HG03457 (cell line): Measurements from ENCODE around the gene ZNF469.
"Not testable (repeated sequence)": the region's sequence is repeated elsewhere in the genome, so short reads cannot be mapped to it uniquely, and the experiment has no call there.

Experiments used
- ATAC-seq: cut with Tn5 transposase; IDR thresholded peaks from one replicate; pipeline ENCODE4 v1.9.1; 2021; ENCODE audit warnings: moderate number of reproducible peaks; ENCODE audit not compliant: unreplicated experiment

The ZNF469 gene

DNA sequence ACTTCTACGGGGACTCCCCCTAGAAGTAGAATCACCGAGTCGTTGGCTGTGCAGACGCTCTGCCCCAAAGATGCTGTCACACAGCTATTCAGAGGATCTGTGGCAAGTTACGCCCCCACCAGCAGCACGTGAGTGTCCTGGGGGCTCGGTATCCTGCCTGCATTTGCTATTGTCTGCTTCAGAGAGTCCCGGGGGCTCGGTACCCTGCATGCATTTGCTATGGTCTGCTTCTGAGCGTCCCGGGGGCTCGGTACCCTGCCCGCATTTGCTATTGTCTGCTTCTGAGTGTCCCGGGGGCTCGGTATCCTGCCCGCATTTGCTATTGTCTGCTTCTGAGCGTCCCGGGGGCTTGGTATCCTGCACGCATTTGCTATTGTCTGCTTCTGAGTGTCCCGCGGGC lies 23.8 kb upstream of the ZNF469 start:
- no peak for ATAC-seq

DNA sequence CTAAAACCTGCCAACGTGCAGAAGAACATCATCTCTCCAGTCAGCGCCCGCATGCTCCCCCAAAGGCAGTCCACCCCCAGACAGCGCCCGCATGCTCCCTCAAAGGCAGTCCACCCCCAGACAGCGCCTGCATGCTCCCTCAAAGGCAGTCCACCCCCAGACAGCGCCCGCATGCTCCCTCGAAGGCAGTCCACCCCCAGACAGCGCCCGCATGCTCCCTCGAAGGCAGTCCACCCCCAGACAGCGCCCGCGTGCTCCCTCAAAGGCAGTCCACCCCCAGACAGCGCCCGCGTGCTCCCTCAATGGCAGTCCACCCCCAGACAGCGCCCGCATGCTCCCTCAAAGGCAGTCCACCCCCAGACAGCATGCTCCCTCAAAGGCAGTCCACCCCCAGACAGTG lies 22.4 kb upstream of the ZNF469 start:
- ATAC-seq, result not testable (repeated sequence)

DNA sequence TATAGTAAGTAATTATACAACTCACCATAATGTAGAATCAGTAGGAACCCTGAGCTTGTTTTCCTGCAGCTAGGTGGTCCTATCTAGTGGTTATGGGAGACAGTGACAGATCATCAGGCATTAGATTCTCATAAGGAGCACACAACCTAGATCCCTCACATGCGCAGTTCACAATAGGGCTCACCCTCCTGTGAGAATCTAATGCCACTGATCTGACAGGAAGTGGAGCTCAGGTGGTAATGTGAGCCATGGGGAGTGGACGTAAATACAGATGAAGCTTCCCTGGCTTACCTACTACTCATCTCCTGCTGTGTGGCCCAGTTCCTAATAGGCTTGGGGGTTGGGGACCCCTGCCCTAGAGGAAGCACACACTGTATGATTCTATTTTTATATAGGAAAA lies 21.8 kb upstream of the ZNF469 start:
- ATAC-seq, result no peak

DNA sequence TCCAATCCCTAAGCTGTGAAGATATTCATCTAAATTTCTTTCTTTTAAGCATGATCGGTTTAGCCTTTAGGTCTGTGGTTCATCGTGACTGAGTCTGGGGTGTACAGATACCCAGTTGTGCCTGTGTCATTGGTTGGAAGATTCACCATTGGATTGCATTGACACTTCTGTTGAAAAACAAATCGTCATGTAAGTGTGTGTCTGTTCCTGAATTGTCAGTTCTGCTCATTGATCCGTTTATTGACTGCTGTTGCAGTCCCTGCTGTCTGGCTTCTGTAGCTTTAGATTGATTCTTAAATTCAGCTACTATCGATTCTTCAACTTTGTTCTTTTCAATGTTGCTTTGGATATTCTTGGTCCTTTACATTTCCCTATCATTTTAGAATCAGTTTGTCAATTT lies 21.0 kb upstream of the ZNF469 start:
- no peak for ATAC-seq

DNA sequence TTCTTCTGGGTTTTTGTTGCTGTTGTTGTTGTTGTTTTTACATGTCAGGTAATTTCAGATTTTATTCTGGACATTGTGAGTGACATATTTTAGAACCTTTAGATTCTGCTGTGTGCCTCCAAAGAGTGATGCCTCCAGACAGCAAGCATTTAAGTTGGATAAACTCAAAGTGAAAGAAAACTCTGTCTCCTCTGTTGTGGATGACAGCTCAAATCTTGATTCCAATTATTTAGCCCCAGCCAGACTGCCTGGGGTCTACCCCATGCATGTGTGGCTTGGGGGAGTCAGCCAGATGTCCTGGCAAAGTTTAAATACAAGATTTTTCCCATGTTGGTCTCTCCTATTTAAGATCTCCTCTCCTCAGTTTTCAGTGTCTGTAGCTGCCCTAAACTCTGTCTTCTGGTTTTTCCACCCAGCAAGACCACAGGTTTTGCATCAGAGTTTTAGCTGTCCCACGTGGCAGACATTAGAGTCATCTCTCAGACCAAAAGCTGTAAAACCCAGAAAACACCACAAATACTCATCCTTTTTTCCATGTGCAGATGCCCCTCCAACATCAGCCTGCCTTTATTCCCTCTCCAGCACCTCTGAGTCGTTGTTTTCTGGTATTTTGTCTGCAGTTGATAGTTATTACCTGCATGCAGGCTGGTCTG lies 19.4 kb upstream of the ZNF469 start:
- no peak for ATAC-seq

DNA sequence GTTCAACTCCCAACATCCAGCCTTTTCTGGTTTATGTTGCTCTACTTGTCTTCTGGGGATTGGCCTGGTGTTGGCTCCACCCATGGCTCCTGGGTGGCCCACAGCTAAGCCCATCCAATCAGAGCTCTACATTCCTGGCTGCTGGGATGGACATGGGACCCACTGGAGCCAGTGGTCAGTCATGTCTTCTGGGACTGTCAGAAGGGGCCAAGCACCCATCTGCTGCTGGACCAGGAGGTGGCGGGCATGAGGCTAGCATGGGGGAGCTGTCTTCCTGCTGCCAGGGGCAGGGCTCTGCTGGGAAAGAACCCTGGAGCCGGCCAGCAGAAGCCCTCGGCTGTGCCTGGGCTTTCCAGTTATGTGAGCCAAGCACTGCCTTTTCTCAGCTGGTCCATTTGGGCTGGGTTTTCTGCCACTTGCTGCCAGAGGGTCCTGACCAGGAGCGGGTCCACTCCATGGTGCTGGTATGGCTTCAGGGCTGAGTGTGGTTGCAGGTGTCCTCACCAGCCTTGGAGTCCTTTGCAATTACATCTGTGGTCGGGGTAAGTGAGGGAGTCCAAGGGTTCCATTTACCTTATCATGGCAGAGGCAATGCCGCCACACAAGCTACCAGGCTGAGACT lies 17.4 kb upstream of the ZNF469 start:
- no peak for ATAC-seq

DNA sequence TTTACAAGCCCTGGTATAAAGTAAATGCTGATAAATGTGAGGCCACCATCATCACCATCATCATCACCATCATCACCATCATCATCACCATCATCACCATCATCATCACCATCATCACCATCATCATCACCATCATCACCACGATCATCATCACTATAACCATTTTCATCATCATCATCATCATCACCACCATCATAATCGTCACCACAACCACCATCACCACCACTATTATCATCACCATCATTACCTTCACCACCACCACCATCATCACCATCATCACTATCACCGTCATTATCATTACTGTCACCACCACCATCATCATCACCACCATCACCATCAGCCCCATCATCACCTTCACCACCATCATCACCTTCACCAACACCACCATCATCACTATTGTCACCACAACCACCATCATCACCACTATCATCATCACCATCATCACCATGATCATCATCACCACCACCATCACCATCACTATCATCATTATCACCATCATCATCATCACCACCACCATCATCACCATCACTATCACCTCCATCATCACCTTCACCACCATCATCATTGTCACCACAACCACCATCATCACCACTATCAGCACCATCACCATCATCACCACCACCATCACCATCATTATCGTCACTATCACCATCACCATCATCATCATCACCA lies 16.6 kb upstream of the ZNF469 start:
- ATAC-seq, result no peak

DNA sequence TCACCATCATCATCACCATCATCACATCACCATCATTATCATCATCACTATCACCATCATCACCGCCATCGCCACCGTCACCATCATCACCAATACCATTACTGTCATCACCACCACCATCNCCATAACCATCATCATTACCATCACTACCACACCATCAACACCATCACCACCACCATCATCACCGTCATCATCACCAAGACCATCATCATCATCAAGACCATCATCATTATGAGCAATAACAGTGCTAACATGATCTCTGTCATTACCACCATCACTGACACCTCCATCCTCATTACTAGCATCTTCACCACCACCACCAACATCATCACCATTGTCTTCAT lies 16.1 kb upstream of the ZNF469 start:
- ATAC-seq, result no peak

DNA sequence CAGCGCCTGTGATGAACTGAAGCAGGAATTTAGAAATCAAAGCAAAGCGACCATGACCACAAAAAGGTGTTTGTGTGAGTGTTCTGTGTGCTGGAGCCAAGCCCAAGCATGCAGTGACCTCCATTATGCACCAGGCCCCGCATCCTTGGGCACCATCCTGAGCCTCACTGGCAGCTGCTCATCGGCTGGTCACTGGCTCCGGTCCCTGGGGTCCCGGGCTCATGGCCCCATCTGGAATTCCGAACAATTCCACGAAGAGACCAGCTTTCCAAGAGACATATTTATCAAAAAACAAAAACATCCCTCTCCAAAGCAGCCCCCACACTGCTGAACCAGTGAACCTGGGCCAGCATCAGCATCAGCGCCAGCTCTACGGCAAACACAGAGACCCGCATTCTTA lies 15.2 kb upstream of the ZNF469 start:
- ATAC-seq, result no peak

DNA sequence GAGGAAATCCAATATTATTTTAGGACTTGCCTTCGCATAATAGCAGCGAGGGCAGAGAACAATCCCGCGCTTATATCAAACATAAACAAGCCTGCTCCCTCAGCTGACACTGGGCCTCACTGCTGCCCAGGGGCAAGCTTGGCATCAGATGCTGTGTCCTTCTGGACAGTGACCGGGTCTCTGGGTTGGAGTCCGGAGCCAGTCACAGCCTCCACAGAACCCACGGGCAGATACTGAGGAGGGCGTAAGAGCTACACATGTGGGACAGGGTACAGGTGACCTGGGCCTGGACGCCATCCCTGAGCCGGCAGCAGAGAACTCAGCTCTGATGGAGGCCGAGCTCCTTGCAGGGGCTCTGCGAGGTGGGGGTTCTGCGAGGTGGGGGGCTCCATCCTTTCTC lies 14.7 kb upstream of the ZNF469 start:
- ATAC-seq, result no peak

DNA sequence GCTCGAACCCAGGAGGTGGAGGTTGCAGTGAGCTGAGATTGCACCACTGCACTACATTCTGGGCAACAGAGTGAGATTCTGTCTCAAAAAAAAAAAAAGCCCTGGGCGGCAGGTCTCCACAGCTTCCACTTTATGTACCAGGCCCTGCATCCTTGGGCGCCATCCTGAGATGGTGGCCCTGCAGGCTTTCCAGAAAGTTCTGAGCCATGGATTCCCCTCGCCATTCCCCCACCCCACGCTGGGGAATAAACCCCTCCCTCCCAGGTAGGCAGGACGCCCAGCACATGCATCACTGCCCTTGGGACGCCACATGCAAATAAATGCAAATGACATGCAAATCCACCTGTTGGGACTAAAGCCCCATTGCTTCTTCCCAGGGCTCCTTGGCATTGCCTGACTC lies 13.8 kb upstream of the ZNF469 start:
- no peak for ATAC-seq

DNA sequence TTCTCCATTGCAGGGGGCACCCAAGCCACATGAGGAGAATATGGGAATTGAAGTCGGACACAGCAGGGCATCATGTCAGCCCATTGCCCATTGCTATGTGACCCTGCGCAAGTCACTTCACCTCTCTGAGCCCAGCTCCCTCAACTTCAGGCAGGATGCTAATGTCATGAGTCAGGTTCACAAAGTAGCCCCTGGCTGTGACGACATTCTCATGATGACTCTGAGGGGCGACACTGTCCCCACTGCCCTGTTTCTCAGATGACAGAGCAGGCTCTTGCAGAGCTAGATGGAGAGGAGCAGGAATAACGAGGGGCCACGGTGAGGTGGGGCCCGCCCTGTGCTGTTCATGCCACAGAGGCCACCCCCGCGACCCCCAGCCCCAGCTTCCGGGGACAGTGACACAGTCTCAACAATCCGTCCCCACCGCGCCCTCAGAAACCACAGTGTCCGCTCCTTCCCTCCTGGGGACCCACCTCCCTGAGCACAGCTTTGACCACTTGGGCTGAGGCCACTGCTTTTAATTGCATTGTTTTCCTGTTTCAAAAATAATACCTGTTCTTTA lies 13.2 kb upstream of the ZNF469 start:
- ATAC-seq, result no peak

DNA sequence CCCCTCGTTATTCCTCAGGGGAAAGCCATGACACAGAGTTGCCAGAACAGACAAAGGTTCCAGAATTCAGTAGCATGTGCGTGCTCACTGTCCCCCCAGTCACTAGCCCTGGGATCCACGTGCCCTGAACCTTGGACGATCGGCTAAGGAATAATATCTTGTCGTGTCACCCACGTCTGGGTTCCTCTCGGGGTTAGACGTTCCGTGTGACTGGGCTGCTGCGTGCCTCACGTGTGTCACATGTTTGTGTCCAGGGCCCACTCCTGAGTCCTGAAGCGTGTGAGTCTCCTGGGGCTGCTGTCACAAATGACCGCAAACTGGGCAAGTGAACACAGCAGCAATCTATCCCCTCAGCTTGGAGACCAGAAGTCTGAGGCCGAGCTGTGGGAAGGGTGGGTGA lies 12.4 kb upstream of the ZNF469 start:
- ATAC-seq, result no peak

DNA sequence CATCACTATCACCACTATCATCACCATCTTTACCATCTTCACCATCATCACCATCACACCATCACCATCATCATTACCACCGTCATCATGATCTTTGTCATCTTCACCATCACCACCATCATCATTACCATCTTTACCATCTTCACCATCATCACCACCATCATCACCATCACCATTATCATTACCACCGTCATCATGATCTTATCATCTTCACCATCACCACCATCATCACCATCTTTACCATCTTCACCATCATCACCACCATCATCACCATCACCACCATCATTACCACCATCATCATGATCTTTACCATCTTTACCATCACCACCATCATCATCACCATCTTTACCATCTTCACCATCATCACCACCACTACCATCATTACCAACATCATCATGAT lies 10.2 kb upstream of the ZNF469 start:
- no peak for ATAC-seq

DNA sequence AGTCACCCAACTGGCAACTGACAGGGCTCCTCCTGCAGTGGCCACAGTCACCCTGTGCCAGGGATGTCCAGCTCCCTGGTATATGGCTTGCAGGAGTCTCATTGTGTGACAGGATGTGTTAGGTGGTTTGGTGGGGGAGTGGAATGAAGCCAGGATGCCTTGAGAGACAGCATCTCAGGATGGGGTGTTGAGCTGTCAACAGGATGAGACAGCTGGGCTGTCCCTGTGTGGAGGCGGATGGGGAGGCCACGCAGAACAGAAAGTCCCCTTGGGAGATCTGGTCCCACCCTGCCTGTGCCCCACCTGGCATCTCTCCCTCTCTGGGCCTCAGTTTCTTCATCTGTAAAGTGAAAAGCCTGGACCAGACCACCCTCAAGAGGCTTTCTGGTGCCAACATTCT lies 9.5 kb upstream of the ZNF469 start:
- ATAC-seq, result no peak

DNA sequence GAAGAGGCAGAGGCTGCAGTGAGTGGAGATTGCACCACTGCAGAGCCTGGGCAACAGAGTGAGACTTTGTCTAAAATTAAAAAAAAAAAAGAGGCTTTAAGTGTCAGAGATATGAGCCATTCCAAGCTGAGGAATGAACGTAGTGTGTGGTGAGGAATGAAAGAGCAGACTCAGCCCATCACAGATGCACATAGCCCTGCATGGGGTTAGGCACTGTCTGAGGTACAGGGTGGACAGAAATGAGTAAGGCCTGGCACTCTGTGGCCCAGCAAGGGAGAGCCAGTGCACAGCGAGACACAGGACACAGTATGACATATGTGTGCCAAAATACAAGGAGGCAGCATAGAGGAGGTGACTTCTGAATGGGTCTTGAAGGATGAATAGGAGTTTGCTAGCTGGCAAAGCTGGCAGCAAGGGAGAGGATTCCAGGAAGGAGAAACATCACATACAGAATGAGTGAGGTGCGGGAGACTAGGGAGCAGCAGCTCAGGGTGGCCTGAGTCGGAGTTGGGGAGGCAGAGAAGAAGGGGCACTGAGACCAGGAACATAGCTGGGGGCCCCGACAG lies 8.7 kb upstream of the ZNF469 start:
- ATAC-seq, result no peak

DNA sequence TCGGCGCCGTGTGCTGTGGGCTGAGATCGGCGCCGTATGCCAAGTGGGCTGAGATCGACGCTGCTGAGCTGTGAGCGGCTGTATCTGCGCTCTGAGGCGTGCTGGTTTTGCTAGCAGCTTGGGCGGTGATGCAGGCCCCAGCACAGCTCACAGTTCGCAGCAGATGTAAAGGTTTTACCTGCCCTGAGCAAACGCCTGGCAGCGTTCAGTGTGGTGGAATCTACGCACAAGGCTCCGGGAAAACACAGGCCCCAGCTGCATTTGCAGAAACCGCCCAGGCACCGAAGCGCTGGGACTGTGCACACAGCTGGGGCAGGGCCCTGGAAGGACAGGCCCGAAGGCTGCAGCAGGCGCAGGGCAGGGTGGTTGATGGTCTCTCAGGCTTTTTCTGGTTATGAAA lies 8.0 kb upstream of the ZNF469 start:
- no peak for ATAC-seq

DNA sequence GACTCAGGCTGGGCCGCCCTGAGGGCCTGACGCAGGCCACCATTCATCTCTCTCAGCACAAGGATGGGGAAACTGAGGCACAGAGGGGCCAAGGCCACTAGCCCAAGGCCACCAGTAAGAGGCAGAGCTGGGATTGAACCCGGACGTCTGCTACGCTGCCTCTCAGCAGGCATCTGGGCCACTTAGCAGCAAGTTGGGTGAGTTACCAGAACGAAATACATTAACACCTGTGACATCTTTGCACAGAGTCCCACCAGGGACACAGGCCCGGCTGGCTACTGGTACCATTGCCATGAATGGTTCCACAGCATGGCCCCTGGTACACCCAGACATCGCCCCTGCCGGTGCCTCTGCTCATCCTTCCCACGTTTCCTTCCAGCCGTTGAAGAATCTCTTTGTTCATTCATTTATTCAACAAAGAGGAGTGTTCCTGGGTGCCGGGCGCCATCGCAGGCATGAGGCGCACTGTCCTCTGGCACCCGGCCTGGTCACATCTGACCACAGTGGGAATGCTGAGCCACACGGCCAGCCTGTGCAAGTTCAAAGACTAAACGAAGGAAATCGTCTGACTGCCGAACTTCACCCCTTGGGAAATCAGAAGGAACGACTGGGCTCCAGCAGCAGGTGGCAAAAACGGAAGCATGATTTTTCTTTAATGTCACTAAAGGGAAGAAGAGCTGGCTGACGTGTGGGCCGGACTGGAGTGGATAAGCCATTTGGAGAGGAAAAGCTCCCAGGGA lies 7.4 kb upstream of the ZNF469 start:
- no peak for ATAC-seq

DNA sequence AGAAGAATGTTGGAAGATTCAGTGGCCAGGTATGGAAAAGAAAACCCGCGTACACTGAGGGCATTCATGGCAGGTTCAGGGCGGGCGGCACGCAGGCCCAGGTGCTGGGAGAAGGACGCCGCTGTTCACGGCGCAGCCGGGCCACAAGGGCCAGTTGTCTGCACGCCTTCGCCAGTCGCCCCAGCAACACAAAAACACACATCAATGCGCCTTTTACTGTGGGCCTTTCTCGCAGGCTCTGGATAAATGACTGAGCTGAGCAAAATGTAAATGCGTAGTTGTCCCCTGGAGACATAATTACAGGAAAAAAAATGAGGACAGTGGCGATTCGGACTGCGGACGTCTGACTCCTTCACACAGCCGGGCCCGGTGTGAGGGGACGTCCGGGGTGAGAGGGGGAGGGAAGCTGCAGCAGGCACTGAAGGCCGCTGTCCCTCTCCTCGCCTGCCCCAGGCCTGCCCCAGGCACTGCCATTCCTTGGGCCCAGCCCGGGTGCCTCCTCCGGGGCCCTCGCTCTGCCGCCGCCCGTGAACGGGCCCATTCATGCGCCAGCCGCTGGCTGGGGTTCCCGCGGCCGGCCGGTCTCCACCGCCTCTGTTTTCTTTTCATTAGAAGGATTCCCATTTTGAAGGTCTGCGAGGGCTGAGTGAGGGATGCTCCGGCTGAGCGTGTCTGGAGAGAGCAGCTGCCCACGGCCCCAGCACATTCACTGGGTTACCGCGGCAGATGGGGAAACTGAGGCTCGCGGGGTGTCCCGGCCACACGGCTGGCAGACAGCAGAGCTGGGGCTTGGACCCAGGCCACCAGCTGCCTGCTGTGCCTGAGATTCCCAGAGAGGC lies 6.5 kb upstream of the ZNF469 start:
- no peak for ATAC-seq
